ENCODE results near the gene BTBD9. TPM values are rescaled to one million over a fixed set of nuclear protein-coding genes. Genes with fewer than 3 reads are reported as not detected.

Gene BTBD9
- total and polyA plus RNA-seq, 2 donors (not counting 3 experiments of a cell fraction or from before 2014, with no cell fraction given) = 4.9 to 15.0 TPM

GRCh38 chr6:38688579-38689087 lies 48.9 kb upstream of the BTBD9 start:
- POLR2A ChIA-PET = no interaction called here
- no TSS peak for BruUV-seq (replicated peaks)
- FAIRE-seq = no peak
- TF ChIP-seq POLR2A (IDR thresholded peaks at IDR 0.05; ENCODE audit: low read depth, low read length) (no peak), CTCF (IDR thresholded peaks at IDR 0.05; ENCODE audit: extremely low read depth in 1 of 2, insufficient read depth in 1 of 2, low read depth in 1 of 2, low read length in 2 of 2) (no peak), EZH2 (IDR thresholded peaks at IDR 0.05; ENCODE audit: borderline replicate concordance, low read depth, low read length, severe bottlenecking) (no peak), POLR2AphosphoS5 (IDR thresholded peaks at IDR 0.05; ENCODE audit: insufficient read depth, low read depth, low read length) (no peak), FOS (IDR thresholded peaks at IDR 0.05; ENCODE audit: borderline replicate concordance, insufficient read depth, low read length) (no peak), GATA2 (IDR thresholded peaks at IDR 0.05; ENCODE audit: insufficient read depth, insufficient read length, low read depth, low read length) (no peak), JUN (IDR thresholded peaks at IDR 0.05; ENCODE audit: borderline replicate concordance, insufficient read depth, insufficient read length, low read depth) (no peak), MYC (IDR thresholded peaks at IDR 0.05; ENCODE audit: low read depth, low read length) (no peak)
- TF ChIP-seq, protein P1, sequence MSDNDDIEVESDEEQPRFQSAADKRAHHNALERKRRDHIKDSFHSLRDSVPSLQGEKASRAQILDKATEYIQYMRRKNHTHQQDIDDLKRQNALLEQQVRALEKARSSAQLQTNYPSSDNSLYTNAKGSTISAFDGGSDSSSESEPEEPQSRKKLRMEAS (IDR thresholded peaks at IDR 0.05; ENCODE audit: insufficient read depth, insufficient read length) = no peak
- peaks cover 73% of the 10 kb centered on the region for H3K79me2 ChIP-seq (ENCODE audit: control insufficient read depth, insufficient read depth, low read length)
- no peak overlapping the region for H3K27ac ChIP-seq (ENCODE audit: insufficient read depth, low read depth, low read length)
- no peak overlapping the region for H2AFZ ChIP-seq (ENCODE audit: low read depth, low read length)
- H3K9ac ChIP-seq (replicated peaks; ENCODE audit: extremely low read depth, insufficient read depth, low read length) = no peak overlapping the region
- H3K4me3 ChIP-seq (replicated peaks in 1 of 3; ENCODE audit: insufficient read depth in 1 of 3, low read depth in 1 of 3, low read length in 3 of 3) = no peak overlapping the region
- no peaks in the 10 kb centered on the region for H3K9me1 ChIP-seq (replicated peaks; ENCODE audit: control insufficient read depth, extremely low read depth, insufficient read depth, low read length)
- dilution Hi-C loops (cut with MboI; ENCODE audit: extremely low pct_ligation_motif_present, low sequenced_read_pairs) (no loop called here), intact Hi-C loops (cut with micrococcal nuclease) (no loop called here)
- DNase-seq (ENCODE audit: low read depth, low spot score) = no peak
- CTCF ChIA-PET = interaction anchor here (0.8 kb wide), 1 partner anchor 20 kb away, joined by 3 read pairs; no protein-coding TSS in a partner anchor
- H3K9me3 ChIP-seq (replicated peaks; ENCODE audit: control insufficient read depth, insufficient read depth, low read length) = no peaks in the 10 kb centered on the region
- no peaks in the 10 kb centered on the region for H3K4me1 ChIP-seq (ENCODE audit: control insufficient read depth, extremely low read depth, insufficient read depth, low read length)
- H3K36me3 ChIP-seq (ENCODE audit: control insufficient read depth in 2 of 2, extremely low read depth in 1 of 2, insufficient read depth in 2 of 2, low read length in 2 of 2) = peaks cover 2 to 3% of the 10 kb centered on the region in 2 experiments
- H3K4me2 ChIP-seq (ENCODE audit: insufficient read depth, low read length) = no peak overlapping the region
- no peaks in the 10 kb centered on the region for H3K27me3 ChIP-seq (ENCODE audit: control insufficient read depth in 2 of 2, insufficient read depth in 2 of 2, low read length in 2 of 2)
- peaks cover 8% of the 10 kb centered on the region for H4K20me1 ChIP-seq (replicated peaks; ENCODE audit: control insufficient read depth, extremely low read depth, insufficient read depth, low read length)

Measured in endothelial cell of umbilical vein (primary cell).